A673 (cell line): ENCODE measurements around the gene CCDC197.

ENCODE experiments used
- CTCF ChIP-seq: fragments of 300-800, 200-600 bp; sonication (generic); conservative IDR thresholded peaks from 2 replicates; pipeline ENCODE4 v1.5.1; 2017; ENCODE audit warnings: low read depth, mild to moderate bottlenecking, antibody characterized with exemption, low read length, moderate library complexity, mixed read lengths
- EZH2 ChIP-seq: fragments of 200-600 bp; sonication (generic); IDR thresholded peaks from 2 replicates; pipeline ENCODE4 v1.6.1; 2017; ENCODE audit warnings: borderline replicate concordance, low read depth, mild to moderate bottlenecking, mixed read lengths, antibody characterized with exemption, low read length; ENCODE audit not compliant: poor library complexity, severe bottlenecking

GRCh38 chr14:94037954-94038353, 40.9 kb downstream of the CCDC197 start:
- TF ChIP-seq CTCF (no peak), EZH2 (no peak)
